GM15510 (cell line): ENCODE measurements around the gene TBC1D17.

Experiments used
- POLR2A ChIP-seq: IDR thresholded peaks from 3 replicates; pipeline ENCODE4 v1.6.1; 2011; ENCODE audit warnings: borderline replicate concordance; ENCODE audit not compliant: insufficient read length; ENCODE audit errors: extremely low read depth

Gene TBC1D17

DNA sequence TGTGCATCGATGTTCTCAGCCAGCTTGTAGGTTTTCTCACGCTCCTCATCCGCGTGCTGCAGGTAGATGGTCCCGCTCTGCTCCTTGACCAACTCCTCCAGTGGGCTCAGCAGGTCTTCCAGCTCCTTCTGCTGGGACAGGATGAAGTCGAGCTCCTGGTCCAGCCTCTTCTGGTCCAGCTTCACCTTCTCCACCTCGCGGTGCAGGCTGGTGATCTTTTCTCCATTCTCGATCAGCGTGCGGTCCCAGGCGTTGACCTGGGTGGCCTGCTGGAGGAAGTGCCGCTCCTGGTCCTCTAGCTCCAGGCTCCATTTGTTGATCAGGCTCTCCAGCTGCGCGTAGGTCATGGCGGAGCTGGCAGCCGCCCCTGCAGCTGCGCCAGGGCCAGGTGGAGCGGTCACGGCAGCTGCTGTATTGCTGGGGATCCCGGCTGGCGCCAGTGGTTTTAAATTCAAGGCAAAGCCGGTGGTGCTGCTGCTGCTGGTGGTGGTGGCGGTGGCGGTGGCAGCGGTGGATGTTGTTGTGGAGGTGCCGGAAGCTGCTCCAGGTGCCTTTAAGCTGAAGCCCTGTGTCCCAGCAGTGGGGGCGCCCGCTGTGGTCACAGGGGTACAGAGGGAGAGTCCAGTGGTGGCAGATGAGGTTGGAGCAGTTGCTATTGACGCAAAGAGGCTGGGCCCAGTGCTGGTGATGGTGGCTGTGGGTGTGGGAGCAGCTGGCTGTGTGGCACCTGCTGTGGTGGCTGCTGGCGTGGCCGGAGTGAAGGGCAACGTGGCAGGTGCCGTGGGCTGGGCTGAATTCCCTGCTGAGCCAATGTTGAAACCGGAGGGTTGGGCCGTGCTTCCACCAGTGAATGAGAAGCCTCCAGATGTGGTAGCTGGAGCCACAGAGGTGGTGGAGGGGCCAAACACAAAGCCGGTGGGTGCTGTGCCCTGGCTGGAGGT, 31.2 kb downstream of the TBC1D17 start:
- TF ChIP-seq POLR2A = no peak

DNA sequence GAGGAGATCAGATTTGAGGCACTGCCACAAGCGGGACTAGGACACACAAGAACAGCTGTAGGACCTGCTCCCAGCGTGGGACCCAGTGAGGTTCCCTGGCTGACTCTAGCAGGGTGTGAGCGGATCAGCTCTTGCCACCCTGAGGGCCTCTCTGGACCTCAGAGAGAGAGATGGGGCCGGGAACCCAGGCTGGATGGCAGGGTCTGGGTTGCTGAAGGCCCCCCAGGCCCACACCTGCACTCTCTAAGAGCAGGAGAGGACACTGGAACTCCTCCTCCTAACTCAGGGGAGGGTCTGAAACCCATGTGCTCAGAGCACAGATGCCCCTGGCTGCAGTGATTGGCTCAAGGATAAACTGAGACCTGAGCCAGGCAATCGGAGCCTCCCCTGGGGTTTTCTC, 32.7 kb downstream of the TBC1D17 start:
- TF ChIP-seq POLR2A = no peak

DNA sequence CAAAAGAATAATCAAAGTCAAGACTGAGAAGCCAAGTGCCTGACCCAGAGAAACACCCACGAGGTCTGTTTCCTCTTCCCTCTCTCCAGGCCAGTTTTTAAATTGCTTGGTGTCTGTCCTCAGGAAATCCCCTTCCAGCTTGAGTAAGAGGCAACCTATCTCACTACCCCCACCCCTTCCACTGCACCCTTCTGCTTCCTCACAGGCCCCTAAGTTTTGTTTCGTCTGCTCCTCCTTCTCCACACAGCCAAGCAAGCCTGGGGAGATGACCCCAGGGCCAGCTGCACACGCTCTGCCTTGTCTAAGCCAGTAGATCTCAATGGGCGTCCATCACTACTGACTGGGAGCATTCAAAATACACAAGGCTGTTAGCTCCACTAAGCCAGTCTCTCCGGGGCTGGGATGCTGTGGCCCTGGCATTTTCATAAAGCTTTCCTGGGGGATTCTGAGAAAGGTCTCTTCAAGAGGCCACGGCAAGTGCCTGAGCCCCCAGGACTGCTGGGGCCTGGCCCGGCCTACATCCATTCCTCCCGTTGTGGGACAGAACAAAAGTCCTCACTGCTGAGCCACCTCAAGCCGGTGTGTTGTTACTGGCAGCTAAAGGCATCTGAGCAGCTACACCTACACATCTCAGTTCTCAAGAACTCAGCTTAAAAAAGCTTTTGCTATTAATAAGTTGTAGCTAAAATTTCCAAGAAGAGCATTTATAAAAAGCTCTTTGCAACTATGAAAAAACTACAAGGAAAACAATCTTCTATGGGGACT, 34.1 kb downstream of the TBC1D17 start:
- no peak for TF ChIP-seq POLR2A

DNA sequence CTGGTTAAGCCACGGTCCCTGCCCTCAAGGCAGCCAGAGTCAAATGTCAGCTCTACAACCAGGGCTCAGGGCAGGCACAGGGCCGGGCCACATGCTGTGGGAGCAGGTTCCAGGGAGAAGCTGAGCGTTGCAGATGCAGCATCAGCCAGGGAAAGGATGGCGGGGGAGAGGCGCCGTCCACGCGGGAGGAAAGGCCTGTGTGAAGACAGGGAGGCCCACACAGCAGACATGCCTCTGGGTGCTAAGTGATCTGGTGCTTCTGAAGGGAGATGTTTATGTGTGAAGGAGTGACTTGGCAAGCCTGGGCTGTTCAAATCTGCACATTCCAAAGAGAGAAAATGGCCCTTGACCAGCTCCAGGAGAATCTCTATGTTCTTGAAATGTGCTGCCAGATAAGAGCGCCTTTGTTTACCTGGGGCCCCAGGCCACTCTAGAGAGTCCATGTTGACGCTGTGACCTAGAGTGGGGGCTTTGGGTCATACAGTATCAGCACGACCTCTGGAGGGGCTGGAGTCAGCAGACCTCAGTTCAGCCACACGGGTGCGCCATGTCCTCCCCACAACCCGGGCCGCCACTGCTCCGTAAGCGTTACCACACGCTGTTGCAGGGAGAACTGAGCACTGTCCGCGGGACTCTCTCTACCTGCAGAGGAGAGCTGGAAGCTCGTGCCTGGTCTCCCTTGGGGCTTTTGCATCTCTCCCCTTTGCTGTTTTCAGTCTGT, 35.6 kb downstream of the TBC1D17 start:
- no peak for TF ChIP-seq POLR2A

DNA sequence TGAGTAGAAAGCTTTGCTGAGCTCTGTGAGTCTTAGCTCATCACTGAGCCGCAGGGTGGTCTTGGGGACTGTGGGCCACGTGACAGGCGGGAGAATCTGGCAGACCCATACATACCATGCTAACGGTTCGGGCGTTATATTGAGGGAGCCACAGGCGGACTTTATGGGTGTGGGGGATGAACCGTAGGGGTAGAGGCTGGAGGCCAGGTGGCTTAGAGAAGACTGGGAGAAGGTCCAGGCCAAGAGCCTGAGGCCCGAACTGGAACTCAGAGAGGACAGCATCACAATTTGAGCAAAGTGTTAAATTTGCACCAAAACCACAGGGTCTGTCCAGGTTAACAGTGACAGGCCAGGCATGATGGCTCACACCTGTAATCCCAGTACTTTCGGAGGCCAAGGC, 36.2 kb downstream of the TBC1D17 start:
- TF ChIP-seq POLR2A = no peak

DNA sequence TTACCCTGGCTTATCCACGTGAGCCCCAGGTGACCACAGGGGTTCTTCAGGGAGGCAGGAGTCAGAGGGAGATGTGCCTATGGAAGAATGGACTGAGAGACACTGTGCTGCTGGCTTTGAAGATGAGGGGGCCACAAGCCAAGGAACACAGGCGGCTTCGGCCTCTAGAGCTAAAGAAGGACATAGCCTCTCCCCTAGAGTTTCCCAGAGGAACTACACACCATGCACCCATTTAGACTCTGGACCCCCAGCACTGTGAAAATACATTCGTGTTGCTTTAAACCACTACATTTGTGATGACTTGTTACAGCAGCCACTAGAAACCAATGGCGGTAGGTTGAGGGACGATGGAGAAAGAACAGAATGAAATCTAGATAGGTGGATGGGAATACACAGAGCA, 37.8 kb downstream of the TBC1D17 start:
- TF ChIP-seq POLR2A = no peak

DNA sequence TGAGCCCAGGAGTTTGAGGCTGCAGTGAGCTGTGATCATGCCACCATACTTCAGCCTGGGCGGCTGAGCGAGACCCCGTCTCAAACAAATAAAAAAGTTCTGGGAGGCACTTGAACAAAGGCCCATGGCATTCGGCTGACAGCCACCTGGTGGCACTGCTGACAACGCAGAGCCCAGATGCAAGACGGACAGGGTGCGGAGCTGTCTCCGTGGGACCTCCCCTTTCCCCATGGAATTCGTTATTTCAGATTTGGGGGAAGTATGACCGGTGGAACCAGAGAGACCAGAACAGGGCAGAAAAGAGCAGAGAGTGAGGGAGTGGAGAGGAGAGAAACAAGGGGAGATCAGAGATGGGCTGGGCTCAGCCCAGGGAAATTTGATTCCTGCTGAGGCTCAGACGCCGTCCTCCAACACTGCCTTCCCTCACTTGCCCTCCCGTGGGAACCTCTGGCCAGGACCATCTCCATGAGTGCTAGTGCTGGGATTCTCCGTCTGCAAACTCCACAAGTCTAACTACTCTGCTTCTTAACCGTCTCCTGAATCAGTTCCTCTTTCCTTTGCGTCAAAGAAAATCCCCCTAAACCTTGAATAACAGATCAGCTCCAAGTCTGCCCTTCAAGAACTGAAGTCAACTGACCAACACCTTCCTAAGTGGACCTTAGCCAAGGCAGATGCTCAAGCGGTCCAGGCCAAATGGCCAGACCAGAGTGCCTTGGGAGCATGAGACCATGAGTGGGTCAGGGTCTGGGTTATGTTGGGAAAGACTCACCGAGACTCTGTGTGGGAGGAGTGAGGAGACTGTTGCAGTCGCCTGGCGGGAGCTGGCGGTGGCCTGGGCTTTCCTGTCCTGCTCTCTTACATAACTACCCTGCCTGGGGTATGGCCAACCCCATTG, 39.6 kb downstream of the TBC1D17 start:
- no peak for TF ChIP-seq POLR2A

DNA sequence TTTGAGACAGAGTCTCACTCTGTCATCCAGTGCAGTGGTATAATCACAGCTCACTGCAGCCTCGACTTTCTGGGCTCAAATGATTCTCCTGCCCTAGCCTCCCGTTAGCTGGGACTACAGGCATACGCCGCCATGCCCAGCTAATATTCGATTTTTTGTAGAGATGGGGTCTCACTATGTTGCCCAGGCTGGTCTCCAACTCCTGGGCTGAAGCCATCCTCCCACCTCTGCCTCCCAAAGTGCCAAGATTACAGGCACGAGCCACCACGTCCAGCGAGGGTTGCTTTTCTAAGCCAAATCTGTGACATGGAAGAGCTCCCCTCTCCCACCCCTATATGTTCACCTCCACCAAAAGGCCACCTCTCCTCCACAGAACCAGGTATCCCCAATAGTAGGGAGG, 40.6 kb downstream of the TBC1D17 start:
- TF ChIP-seq POLR2A = no peak

DNA sequence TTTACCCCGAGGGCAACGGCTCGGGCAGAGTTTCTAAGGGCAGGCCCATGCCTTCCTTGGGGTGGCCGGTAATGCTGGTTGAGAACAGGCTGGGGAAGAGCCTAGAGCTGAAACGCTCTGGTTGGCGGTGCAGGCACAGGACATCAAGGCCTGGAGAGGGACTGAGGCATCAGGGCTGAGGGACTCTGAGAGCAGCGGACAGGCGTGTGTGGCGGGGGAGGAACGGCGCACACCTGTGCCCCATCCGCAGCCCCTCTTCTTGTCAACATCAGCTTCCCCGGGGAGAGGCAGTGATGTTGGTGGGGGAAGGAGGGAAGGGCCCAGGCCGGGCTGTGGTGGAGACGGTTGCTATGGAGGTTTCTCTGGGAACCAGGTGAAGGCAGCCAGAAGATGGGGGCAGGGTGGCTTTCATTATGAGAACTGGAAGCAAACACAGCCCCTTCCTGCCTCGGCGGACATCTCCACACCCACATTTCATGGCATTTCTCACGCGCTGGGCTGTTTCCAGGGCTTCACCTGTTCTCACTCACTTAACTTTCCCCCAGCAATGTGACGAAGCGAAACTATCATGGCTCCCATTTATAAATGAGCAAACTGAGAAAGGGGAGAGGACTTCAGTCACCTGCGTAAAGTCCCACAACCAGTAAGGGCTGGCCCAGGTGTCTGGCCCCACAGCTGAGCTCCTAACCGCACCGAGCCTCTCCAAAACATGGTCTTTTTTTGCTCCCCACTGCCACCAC, 43.3 kb downstream of the TBC1D17 start:
- no peak for TF ChIP-seq POLR2A

DNA sequence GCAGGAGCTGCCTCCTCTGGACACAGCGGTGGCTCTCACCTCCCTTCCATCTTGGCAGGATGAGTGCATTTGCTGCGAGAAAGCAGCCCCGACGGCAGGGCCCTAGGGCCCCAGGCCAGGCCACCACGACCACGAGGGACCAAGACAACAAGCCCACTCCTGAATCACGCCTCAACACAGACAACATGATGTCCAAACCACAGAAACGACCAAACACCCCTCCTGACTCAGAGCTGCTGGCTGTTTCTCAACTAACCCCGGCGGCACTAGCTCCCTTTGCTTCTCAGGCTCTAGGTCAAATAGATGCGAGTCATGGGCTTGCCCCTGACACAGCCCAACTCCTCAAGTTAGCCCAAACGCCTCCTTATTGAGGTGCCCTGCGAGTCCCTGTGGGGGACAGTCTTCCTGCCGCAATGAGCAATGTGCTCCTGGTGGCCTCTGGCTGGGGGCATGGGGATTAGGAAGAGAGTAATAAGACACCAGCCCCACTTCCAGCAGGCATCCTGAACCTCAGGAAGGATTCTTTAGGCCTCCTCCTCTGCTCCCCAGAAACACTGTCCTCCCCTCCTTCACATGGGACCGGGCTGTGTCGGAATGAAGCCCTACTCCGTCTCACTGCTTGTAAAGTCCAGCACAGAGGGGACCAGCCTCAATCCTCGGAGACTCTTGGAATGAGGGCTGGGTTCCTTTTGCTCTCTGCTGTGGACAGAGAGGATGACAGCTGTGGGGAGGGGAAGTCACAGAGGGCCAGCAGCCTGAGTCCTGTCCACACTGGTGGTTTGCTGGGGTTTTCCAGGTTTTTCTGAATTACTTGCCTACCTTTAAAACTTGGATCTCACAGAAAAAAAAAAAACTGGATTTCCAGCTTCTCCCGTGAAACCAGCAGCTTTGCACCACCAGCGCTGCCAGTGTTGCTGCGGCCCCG, 44.6 kb downstream of the TBC1D17 start:
- TF ChIP-seq POLR2A = no peak

DNA sequence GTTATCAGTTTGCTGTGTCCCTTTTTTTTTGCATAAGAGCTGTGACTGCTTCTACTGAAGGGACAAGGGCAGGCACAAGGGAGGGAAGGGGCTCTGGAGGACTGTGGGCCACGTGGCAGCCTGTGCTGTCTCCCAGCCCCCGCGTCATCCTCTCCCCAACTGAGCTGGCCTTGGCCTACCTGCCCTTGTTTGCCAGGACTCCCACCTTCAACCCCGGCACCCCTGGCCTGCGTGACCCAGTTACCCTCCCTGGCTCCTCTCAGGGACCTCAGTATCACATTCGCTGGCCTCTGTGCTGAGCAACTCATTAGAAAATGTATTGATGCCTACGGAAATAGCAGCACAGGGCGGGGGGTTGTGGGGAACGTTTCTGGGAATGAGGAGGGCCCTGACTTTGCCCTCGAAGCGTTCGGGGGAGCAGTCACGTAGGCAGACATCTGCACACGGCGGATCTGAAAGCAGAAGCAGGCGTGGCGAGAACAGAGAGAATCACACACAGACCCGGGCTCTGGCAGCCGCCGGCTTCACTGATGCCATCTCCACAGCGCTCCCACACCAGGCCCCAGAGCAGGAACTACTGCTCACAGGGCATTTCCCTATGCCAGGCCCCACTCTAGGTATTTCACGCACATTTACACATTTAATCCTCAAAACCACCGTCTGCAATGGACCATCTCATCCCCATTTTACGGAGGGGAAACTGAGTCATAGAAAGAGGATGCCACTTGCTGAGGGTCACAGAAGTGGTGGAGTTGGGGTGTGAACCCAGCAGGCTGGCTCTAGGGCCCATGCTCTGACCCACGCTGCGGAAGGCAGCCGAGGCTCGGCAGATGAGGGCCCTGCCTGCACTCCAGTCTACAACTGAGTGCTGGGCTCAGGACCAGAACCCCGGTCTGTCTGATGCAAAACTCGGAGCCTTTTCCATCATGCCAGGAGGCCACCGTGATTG, 45.8 kb downstream of the TBC1D17 start:
- no peak for TF ChIP-seq POLR2A

DNA sequence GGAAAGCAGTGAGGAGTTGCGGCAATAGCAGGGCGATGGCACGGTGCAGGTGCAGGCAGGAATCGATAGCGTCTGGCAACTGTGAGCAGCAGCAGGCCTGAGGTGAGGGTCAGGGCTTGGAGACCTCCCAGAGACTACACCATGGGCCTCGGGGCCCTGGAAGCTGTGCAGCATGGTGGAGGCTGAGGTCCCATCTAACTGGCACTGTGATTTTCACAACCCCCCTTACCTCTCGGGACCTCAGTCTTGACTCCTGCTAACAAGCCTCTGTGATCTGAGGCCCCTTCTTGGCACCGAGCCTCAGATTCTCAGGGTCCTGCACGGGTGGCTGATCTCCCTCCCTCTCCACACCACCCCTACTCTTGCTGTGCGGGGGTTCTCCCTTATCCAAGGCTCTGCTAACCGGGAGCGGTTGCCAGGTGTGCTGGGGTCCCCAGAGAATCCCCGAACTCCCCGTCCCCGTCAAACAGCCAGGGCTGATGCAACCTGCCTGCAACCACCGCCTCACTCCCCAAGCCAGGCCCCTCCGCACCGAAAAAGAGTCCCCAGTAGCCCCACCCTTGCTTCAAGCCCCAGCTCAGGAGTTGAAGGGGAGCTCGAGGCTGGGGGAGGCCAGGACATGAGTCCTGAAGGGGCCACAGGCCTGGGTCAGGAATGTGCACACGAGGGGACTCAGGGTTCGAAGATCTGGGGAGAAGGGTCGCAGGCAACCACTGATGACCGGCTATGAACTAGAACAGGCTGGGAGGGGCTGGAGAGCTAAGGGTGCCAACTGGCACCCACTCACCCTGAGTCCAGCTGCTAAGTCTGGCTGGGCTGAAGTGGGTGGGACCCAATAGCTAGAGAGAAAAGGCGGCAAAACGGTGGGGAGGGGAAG, 46.7 kb downstream of the TBC1D17 start:
- no peak for TF ChIP-seq POLR2A
